Measurements from ENCODE around the gene SMO.

Gene SMO
- total RNA-seq = 0 to 1.9 (median 0.11) reads per million in 9 experiments

- Mint-ChIP-seq H3K4me1 (ENCODE audit: low read depth in 2 of 2) (no peaks in the 10 kb centered on the region), H3K4me3 (peak within 1 kb of the TSS; percentile 59 to 75), H3K36me3 (ENCODE audit: insufficient read depth) (no peaks in the 10 kb centered on the region), H3K27ac (no peak within 1 kb of the TSS), H3K27me3 (peaks cover 65 to 80% of the 10 kb centered on the region in 2 donors), H3K9me3 (no peaks in the 10 kb centered on the region)
- ATAC-seq (replicated peaks) = peak; percentile 27
- DNase-seq = no peak
Observed at GRCh38 chr7:129188372-129188891, at the start of gene SMO. SMO (plus strand) TSS chr7:129188633; CDS start chr7:129189152, 519 bp downstream.

GRCh38 chr7:129143724-129144094 is 44.7 kb upstream of the SMO start:
- Mint-ChIP-seq H3K4me1 (ENCODE audit: low read depth in 2 of 2) (peaks cover 11 to 13% of the 10 kb centered on the region in 2 donors), H3K27me3 (peaks cover 16 to 59% of the 10 kb centered on the region in 2 donors), H3K27ac (no peak overlapping the region), H3K36me3 (ENCODE audit: insufficient read depth) (no peaks in the 10 kb centered on the region), H3K4me3 (peak overlapping the region; percentile 83 to 92), H3K9me3 (no peaks in the 10 kb centered on the region)
- DNase-seq (no peak), ATAC-seq (replicated peaks) (no peak)

GRCh38 chr7:129144095-129144833 is 44.2 kb upstream of the SMO start, which contains the start of gene TSPAN33:
TSPAN33 (plus strand) TSS chr7:129144707; CDS start chr7:129144981, 274 bp downstream.
- peak; percentile 80 for ATAC-seq (replicated peaks)

GRCh38 chr7:129144834-129145668 is 43.4 kb upstream of the SMO start:
- ATAC-seq (replicated peaks) (peak; percentile 29), DNase-seq (peak in 1 of 3 experiments; percentile 20)
- Mint-ChIP-seq H3K4me3 (peak overlapping the region; percentile 71 to 92), H3K27ac (peak overlapping the region in 1 of 2 donors; percentile 71), H3K4me1 (ENCODE audit: low read depth in 2 of 2) (peaks cover 11 to 13% of the 10 kb centered on the region in 2 donors), H3K9me3 (no peaks in the 10 kb centered on the region), H3K36me3 (ENCODE audit: insufficient read depth) (no peaks in the 10 kb centered on the region), H3K27me3 (peaks cover 16 to 72% of the 10 kb centered on the region in 2 donors)

More at GRCh38 chr7:129144095-129144833, 44.2 kb upstream of the SMO start, which contains the start of gene TSPAN33:
- H3K4me3 Mint-ChIP-seq = peak within 1 kb of the TSS; percentile 83 to 92
- H3K4me1 Mint-ChIP-seq (ENCODE audit: low read depth in 2 of 2) = peaks cover 11 to 13% of the 10 kb centered on the region in 2 donors
- H3K27ac Mint-ChIP-seq = peak within 1 kb of the TSS in 1 of 2 donors; percentile 71
- no peaks in the 10 kb centered on the region for H3K9me3 Mint-ChIP-seq
- no peaks in the 10 kb centered on the region for H3K36me3 Mint-ChIP-seq (ENCODE audit: insufficient read depth)
- peak; percentile 13 to 45 (median 18) for DNase-seq
- H3K27me3 Mint-ChIP-seq = peaks cover 16 to 65% of the 10 kb centered on the region in 2 donors

- no peaks in the 10 kb centered on the region for H3K36me3 Mint-ChIP-seq (ENCODE audit: insufficient read depth)
- peaks cover 11 to 13% of the 10 kb centered on the region in 2 donors for H3K4me1 Mint-ChIP-seq (ENCODE audit: low read depth in 2 of 2)
- DNase-seq (no peak), ATAC-seq (replicated peaks) (no peak)
- H3K9me3 Mint-ChIP-seq = no peaks in the 10 kb centered on the region
- peaks cover 16 to 79% of the 10 kb centered on the region in 2 donors for H3K27me3 Mint-ChIP-seq
- H3K27ac Mint-ChIP-seq = no peak overlapping the region
- peak overlapping the region; percentile 71 to 79 for H3K4me3 Mint-ChIP-seq
Observed at GRCh38 chr7:129146237-129146979, 42.0 kb upstream of the SMO start.

GRCh38 chr7:129147731-129148130 is 40.7 kb upstream of the SMO start:
- no peak for DNase-seq
- Mint-ChIP-seq H3K4me1 (ENCODE audit: low read depth in 2 of 2) (peaks cover 11 to 13% of the 10 kb centered on the region in 2 donors), H3K4me3 (no peak overlapping the region), H3K27ac (no peak overlapping the region), H3K36me3 (ENCODE audit: insufficient read depth) (peaks cover 7% of the 10 kb centered on the region), H3K9me3 (no peaks in the 10 kb centered on the region), H3K27me3 (peaks cover 16 to 88% of the 10 kb centered on the region in 2 donors)
- ATAC-seq (replicated peaks) = no peak

- Mint-ChIP-seq H3K27ac (no peak overlapping the region), H3K27me3 (peaks cover 0 to 83% of the 10 kb centered on the region in 2 donors), H3K36me3 (ENCODE audit: insufficient read depth) (peaks cover 8% of the 10 kb centered on the region), H3K9me3 (no peaks in the 10 kb centered on the region), H3K4me3 (no peak overlapping the region), H3K4me1 (ENCODE audit: low read depth in 2 of 2) (peaks cover 3 to 5% of the 10 kb centered on the region in 2 donors)
- ATAC-seq (replicated peaks) = no peak
- no peak for DNase-seq
Observed at GRCh38 chr7:129149511-129149910, 38.9 kb upstream of the SMO start.

GRCh38 chr7:129150199-129150996 is 38.0 kb upstream of the SMO start:
- ATAC-seq (replicated peaks) = no peak
- H3K4me3 Mint-ChIP-seq = no peak overlapping the region
- H3K9me3 Mint-ChIP-seq = no peaks in the 10 kb centered on the region
- H3K4me1 Mint-ChIP-seq (ENCODE audit: low read depth in 2 of 2) = peaks cover 0 to 3% of the 10 kb centered on the region in 2 donors
- peaks cover 8% of the 10 kb centered on the region for H3K36me3 Mint-ChIP-seq (ENCODE audit: insufficient read depth)
- no peak for DNase-seq
- peaks cover 0 to 79% of the 10 kb centered on the region in 2 donors for H3K27me3 Mint-ChIP-seq
- H3K27ac Mint-ChIP-seq = no peak overlapping the region

GRCh38 chr7:129157651-129158050 is 30.8 kb upstream of the SMO start:
- Mint-ChIP-seq H3K4me1 (ENCODE audit: low read depth in 2 of 2) (no peaks in the 10 kb centered on the region), H3K36me3 (ENCODE audit: insufficient read depth) (peaks cover 2% of the 10 kb centered on the region), H3K4me3 (no peak overlapping the region), H3K27ac (no peak overlapping the region), H3K9me3 (no peaks in the 10 kb centered on the region), H3K27me3 (peaks cover 0 to 56% of the 10 kb centered on the region in 2 donors)
- DNase-seq (no peak), ATAC-seq (replicated peaks) (no peak)

GRCh38 chr7:129159539-129159938 is 28.9 kb upstream of the SMO start:
- no peak overlapping the region for H3K27ac Mint-ChIP-seq
- H3K4me3 Mint-ChIP-seq = no peak overlapping the region
- H3K27me3 Mint-ChIP-seq = peaks cover 0 to 52% of the 10 kb centered on the region in 2 donors
- no peaks in the 10 kb centered on the region for H3K4me1 Mint-ChIP-seq (ENCODE audit: low read depth in 2 of 2)
- H3K9me3 Mint-ChIP-seq = no peaks in the 10 kb centered on the region
- no peaks in the 10 kb centered on the region for H3K36me3 Mint-ChIP-seq (ENCODE audit: insufficient read depth)
- DNase-seq (no peak), ATAC-seq (replicated peaks) (no peak)

GRCh38 chr7:129160161-129160905 is 28.1 kb upstream of the SMO start:
- ATAC-seq (replicated peaks) (no peak), DNase-seq (no peak)
- Mint-ChIP-seq H3K27ac (no peak overlapping the region), H3K27me3 (peaks cover 0 to 52% of the 10 kb centered on the region in 2 donors), H3K9me3 (no peaks in the 10 kb centered on the region), H3K4me1 (ENCODE audit: low read depth in 2 of 2) (no peaks in the 10 kb centered on the region), H3K36me3 (ENCODE audit: insufficient read depth) (no peaks in the 10 kb centered on the region), H3K4me3 (no peak overlapping the region)

All from effector memory CD8-positive, alpha-beta T cell (primary cell).